T-helper 17 cell (primary cell): Measurements from ENCODE around the gene SKOR1. TPM values are rescaled to one million over a fixed set of nuclear protein-coding genes. Genes with fewer than 3 reads are reported as not detected.
A peak's percentile ranks its signal among the peaks of the same experiment; 100 is the strongest.

Experiments used
- ATAC-seq: fragments of 150-1000 bp; cut with Tn5 transposase; 2 replicates; pipeline ENCODE4 v1.10.0; 2021; ENCODE audit warnings: mild to moderate bottlenecking, moderate library complexity
- DNase-seq, 3 donors: peaks; one replicate each; pipeline versions ENCODE4 v3.0.0 to v3.0.0-alpha.2; 2020 to 2021
- H3K9me3 ChIP-seq: one replicate; pipeline ENCODE4 v1.7.0; 2013; ENCODE audit warnings: low read length, mild to moderate bottlenecking; ENCODE audit not compliant: control insufficient read depth, poor library complexity, severe bottlenecking
- H3K27ac Mint-ChIP-seq: one replicate; pipeline ENCODE4 v1.8.0; 2022; ENCODE audit warnings: mild to moderate bottlenecking, moderate library complexity, mixed read lengths
- H3K27me3 Mint-ChIP-seq: one replicate; pipeline ENCODE4 v1.8.0; 2022; ENCODE audit warnings: mixed read lengths
- H3K36me3 Mint-ChIP-seq: one replicate; pipeline ENCODE4 v1.8.0; 2022; ENCODE audit warnings: low read depth, mixed read lengths
- H3K4me1 Mint-ChIP-seq: one replicate; pipeline ENCODE4 v1.8.0; 2022; ENCODE audit warnings: mild to moderate bottlenecking, mixed read lengths
- H3K4me3 Mint-ChIP-seq: one replicate; pipeline ENCODE4 v1.8.0; 2022; ENCODE audit warnings: mild to moderate bottlenecking, moderate library complexity, mixed read lengths
- total RNA-seq, 4 donors: library from RNA in 2 of 4; stranded (reverse) in 2 of 4; gene quantifications; one replicate each; pipeline ENCODE4 v1.2.3 and lab custom pipeline; 2022 to 2026

Gene SKOR1, protein sequence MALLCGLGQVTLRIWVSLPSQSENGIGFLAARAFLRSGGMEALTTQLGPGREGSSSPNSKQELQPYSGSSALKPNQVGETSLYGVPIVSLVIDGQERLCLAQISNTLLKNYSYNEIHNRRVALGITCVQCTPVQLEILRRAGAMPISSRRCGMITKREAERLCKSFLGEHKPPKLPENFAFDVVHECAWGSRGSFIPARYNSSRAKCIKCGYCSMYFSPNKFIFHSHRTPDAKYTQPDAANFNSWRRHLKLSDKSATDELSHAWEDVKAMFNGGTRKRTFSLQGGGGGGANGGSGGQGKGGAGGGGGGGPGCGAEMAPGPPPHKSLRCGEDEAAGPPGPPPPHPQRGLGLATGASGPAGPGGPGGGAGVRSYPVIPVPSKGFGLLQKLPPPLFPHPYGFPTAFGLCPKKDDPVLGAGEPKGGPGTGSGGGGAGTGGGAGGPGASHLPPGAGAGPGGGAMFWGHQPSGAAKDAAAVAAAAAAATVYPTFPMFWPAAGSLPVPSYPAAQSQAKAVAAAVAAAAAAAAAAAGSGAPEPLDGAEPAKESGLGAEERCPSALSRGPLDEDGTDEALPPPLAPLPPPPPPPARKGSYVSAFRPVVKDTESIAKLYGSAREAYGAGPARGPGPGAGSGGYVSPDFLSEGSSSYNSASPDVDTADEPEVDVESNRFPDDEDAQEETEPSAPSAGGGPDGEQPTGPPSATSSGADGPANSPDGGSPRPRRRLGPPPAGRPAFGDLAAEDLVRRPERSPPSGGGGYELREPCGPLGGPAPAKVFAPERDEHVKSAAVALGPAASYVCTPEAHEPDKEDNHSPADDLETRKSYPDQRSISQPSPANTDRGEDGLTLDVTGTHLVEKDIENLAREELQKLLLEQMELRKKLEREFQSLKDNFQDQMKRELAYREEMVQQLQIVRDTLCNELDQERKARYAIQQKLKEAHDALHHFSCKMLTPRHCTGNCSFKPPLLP
- total RNA-seq (1 to 10 TPM; 2.2 to 2.7 TPM), total RNA-seq (lab: John Stamatoyannopoulos, UW) (0.58 to 1.4 reads per million in 2 donors)

DNA sequence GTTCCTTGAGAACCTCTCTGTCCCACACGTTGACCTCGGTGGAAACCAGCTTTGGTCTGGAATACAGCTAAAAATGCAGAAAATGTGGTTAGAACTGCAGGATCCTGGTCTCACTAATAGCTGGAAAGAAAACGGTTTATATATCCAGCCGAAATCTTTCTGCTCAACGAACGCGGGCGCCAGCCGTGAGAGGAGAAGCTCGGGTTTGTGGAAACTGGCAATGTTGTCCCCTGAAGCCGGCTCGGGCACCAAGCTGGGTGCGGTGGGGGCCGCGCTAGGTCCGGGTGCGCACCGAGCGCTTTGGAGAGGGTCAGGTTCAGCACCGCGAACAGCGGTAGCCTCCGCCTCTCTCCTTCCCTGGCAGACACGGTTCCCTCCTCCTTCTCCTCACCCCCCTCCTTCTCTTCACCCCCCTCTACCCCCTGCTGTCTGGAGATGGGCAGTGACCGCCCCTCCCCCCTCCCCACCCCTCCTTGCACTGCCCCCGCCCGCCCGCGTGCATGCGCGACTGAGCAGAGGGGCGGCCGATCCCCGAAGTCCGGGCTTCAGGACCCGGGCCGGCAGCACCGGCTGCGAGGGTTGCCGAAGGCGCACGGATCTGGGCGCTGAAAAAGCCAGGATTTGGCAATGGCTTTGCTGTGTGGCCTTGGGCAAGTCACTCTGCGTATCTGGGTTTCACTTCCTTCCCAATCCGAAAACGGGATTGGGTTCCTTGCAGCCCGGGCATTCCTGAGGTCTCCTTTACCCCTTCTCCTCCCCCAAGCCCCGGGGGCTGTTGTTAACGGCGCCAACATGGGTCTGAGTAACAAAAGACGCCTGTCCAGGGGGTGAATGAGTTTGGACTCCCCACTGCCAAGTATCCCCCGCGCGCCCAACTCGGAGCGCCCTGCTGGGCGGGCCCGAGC, at the start of gene SKOR1:
TSS of gene SKOR1 (plus strand) at position 534 of the 905 bp plus-strand sequence. CDS start at position 628, 94 bp downstream.
- H3K9me3 ChIP-seq = no peaks in the 10 kb centered on the region

DNA sequence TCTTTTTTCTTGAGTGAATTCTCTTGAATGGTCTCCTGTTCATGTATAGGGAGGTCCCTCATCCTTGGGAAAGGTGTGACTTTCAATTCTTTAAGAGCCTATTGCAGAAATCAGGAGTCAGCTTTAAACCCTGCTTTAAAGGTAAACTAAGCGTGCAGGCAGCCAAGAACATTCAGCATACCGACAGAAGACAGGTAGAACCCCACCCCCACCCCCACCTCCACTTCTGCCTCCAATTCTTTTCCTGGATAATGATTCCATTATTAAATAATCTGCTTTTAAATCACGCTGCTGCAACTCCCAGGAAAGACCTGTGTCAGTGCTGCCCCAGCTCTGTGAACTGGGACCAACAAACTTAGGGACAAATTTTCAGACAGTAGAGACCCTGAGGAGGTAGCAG, 49.3 kb upstream of the SKOR1 start:
- Mint-ChIP-seq H3K4me3 (no peak overlapping the region), H3K27me3 (no peaks in the 10 kb centered on the region), H3K27ac (no peak overlapping the region), H3K4me1 (no peaks in the 10 kb centered on the region), H3K36me3 (peaks cover 8% of the 10 kb centered on the region)
- DNase-seq = no peak
- no peak for ATAC-seq
- H3K9me3 ChIP-seq = no peaks in the 10 kb centered on the region

More for the DNA sequence above, at the start of gene SKOR1:
- ATAC-seq (no peak), DNase-seq (no peak)
- H3K36me3 Mint-ChIP-seq = peaks cover 14% of the 10 kb centered on the region
- H3K27me3 Mint-ChIP-seq = peaks cover 70% of the 10 kb centered on the region
- H3K4me1 Mint-ChIP-seq = peaks cover 43% of the 10 kb centered on the region
- peak within 1 kb of the TSS; percentile 84 for H3K27ac Mint-ChIP-seq
- H3K4me3 Mint-ChIP-seq = peak within 1 kb of the TSS; percentile 85

DNA sequence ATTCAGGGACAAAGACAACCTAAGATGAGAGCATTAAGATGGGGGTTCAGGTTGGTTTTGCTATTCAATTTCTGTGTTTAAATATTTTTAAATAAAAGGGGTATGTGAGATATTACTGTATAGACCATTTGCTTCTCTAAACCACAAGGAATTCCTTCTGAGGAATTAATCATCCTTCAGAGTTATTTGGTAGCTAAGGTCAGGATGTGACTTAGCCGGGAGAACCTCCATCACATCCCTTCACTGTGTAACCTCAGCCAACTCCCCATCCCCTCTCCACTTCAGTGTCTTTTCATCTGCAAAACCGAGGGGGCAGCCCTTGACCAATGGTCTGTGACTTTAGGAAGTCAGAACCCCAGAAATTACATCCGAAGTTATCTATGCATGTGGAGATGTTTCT, 48.7 kb upstream of the SKOR1 start:
- Mint-ChIP-seq H3K4me1 (no peaks in the 10 kb centered on the region), H3K36me3 (peaks cover 8% of the 10 kb centered on the region), H3K27me3 (no peaks in the 10 kb centered on the region), H3K27ac (no peak overlapping the region), H3K4me3 (no peak overlapping the region)
- DNase-seq (no peak), ATAC-seq (no peak)
- no peaks in the 10 kb centered on the region for H3K9me3 ChIP-seq

DNA sequence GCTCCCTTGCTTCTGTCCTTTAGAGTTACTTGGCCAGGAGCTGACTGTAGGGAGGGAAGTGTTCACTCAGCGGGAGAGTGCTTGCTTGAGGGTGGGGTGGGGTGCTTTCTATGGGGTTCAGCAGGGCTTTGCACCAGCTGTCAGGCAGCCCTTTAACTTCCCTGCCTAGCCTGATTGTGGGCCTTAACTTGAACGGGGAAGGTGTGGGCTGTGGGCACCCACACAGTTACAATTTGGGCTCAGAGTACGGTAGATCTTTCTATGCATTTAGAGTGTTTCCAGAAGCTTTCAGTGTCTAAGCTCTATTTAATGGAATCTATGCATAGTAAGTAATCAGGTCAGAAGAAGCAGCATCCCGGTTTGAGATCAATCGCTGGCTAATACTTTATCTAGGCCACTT, 48.2 kb upstream of the SKOR1 start:
- H3K9me3 ChIP-seq = no peaks in the 10 kb centered on the region
- no peaks in the 10 kb centered on the region for H3K27me3 Mint-ChIP-seq
- H3K36me3 Mint-ChIP-seq = peaks cover 8% of the 10 kb centered on the region
- H3K4me3 Mint-ChIP-seq = no peak overlapping the region
- no peak for ATAC-seq
- peaks cover 4% of the 10 kb centered on the region for H3K4me1 Mint-ChIP-seq
- H3K27ac Mint-ChIP-seq = no peak overlapping the region
- DNase-seq = no peak

DNA sequence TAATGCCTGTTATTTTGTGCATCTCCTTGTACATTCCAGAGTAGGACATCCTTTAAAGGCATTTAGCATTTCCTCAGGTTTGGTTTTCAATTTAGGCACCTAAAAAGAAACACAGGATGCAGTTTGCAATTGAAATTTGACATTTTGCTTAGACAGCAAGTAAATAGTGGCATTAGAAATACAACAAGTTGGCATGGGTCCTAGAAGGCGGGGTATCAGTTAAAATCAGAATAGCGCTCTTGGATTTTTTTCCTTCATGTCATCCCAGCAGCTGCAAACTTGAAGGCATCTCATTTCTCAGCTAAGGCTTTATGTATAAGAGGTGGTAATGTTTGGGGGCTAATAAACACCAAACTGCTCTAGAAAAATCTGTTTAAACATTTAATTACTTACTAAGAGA, 47.5 kb upstream of the SKOR1 start:
- Mint-ChIP-seq H3K4me1 (peaks cover 4% of the 10 kb centered on the region), H3K4me3 (no peak overlapping the region), H3K27ac (no peak overlapping the region), H3K27me3 (no peaks in the 10 kb centered on the region), H3K36me3 (peaks cover 8% of the 10 kb centered on the region)
- no peaks in the 10 kb centered on the region for H3K9me3 ChIP-seq
- DNase-seq (no peak), ATAC-seq (no peak)

DNA sequence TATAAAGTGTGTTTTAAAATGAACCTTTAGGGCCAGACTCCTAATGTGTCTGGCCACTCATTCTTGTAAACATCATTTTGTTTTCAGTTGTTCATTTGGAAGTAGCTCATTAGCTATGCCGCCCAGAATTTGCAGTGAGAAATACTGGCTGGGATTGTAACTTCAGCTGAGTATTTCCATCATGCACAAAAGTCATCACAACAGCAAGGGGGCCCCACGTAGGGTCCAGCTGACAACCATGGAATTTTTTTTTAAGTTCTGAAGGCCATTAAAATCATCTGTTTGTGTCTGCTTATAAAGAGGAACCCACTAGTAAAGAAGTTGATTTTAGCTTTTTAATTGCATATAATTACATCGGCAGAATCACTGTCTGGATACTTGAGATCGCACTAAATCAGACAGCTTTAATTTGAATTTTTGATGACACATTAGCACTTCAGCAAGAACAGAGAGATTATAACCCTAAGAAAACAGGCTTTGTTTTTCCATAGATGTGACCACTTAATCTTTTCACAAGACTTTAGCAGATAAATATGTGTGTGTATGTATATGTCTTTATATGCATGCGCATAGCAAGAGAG, 46.3 kb upstream of the SKOR1 start:
- Mint-ChIP-seq H3K4me3 (no peak overlapping the region), H3K4me1 (peaks cover 11% of the 10 kb centered on the region), H3K36me3 (peaks cover 8% of the 10 kb centered on the region), H3K27me3 (no peaks in the 10 kb centered on the region), H3K27ac (no peak overlapping the region)
- DNase-seq = no peak
- no peaks in the 10 kb centered on the region for H3K9me3 ChIP-seq
- no peak for ATAC-seq

DNA sequence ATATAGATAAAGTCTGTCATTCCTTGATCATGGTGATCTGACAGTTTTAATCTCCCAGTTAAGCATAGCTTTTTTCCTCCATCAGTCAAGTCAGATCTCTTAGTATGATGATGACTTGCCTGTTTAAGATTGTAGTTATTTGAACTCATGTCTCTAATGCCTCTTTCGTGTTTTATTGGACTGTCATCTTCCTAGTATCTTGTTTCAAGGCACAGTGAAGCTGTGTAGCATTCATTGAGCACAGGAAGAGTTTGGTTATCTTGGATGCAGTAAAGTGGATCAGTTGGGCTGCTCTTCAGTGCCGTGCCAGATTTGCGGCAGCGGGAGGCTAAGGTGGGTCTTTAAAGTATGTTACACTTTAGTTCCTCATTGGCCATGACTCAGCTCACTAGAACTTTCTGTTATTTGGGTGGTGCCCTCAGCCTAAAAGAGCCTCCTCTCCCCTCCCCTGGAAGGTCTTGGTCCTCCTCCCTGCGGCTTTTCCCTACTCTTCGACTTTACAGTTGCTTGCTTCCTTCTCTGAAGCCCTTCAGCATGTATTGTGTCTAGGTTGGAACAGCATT, 45.7 kb upstream of the SKOR1 start:
- H3K4me1 Mint-ChIP-seq = peaks cover 14% of the 10 kb centered on the region
- no peak overlapping the region for H3K27ac Mint-ChIP-seq
- H3K36me3 Mint-ChIP-seq = peaks cover 8% of the 10 kb centered on the region
- DNase-seq (no peak), ATAC-seq (no peak)
- H3K4me3 Mint-ChIP-seq = no peak overlapping the region
- no peaks in the 10 kb centered on the region for H3K27me3 Mint-ChIP-seq
- no peaks in the 10 kb centered on the region for H3K9me3 ChIP-seq

DNA sequence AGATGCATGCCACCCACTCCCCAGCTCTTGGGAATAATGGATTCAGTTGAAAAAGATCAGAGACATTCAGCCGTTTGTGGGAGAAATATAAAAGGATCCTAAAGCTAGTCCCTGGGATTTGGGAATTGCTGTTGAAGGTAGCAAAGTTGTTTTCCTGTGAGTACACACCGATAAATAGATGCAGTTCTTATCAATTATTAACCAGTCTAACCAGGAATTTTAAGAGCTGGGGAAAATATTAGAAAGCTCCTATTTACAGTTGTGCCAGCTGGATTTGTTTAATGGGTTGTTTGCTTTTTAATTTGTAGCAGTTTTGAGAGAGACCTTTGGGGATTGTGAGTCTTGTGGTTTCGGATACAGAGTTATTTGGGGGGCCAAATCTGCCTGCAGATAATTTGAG, 44.2 kb upstream of the SKOR1 start:
- DNase-seq (no peak), ATAC-seq (no peak)
- Mint-ChIP-seq H3K36me3 (peaks cover 8% of the 10 kb centered on the region), H3K4me1 (peaks cover 24% of the 10 kb centered on the region), H3K27me3 (no peaks in the 10 kb centered on the region), H3K4me3 (no peak overlapping the region), H3K27ac (no peak overlapping the region)
- H3K9me3 ChIP-seq = no peaks in the 10 kb centered on the region

DNA sequence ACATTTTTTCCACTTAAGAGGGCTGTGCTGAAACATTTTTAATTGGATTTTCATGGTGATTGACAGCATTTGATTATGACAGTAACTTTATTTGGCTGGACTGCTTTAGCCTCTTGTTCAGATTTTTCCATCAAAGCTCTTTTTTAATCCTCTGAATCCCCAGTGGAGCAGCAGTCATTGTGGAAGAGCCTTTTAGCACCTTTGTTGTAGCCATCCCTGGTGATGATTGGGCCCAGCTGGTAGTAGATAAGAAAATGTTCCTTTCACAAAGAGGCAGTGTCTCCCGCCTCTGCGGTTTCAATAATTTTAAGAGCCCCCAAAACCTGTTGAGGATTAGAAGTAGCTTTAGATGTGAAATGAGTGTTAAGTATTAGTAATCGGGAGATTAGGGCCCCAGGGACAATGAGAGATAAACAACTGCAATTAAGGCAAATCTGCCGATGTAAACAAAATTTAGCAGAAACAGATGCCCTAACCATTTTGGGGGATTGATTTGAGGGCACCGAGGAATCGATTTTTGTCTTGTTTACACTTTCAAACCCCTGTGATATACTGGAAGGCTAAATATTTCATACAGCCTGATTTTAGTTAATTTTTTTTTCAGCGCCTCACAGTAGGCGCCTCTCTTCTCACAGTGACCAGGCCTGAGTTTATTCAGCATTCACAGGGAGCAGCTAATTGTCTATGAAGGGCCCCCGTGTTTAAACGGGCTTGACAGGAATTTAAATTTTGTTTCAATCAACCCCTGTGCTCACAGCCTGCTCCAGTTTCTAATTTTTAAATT, 43.2 kb upstream of the SKOR1 start:
- Mint-ChIP-seq H3K27ac (no peak overlapping the region), H3K36me3 (peaks cover 4% of the 10 kb centered on the region), H3K27me3 (no peaks in the 10 kb centered on the region), H3K4me3 (no peak overlapping the region), H3K4me1 (peaks cover 24% of the 10 kb centered on the region)
- no peak for ATAC-seq
- no peak for DNase-seq
- H3K9me3 ChIP-seq = no peaks in the 10 kb centered on the region

DNA sequence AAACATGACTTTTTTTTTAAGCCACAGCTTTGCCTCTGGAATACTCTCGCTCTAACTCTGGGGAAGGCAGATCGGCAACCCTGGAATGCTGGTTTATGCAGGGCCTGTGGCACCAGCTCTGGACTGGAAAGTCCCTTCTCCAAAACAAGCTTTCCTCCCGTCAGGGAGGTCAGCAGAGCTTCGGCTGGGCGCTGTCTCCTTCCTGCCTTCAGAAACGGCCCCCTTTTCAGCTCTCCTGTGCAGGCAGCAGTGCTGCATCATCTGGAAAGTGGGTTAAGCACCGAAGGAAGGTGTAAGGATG, 42.7 kb upstream of the SKOR1 start:
- Mint-ChIP-seq H3K4me3 (no peak overlapping the region), H3K27me3 (no peaks in the 10 kb centered on the region), H3K27ac (no peak overlapping the region), H3K4me1 (peaks cover 24% of the 10 kb centered on the region), H3K36me3 (peaks cover 4% of the 10 kb centered on the region)
- ATAC-seq (no peak), DNase-seq (no peak)
- H3K9me3 ChIP-seq = no peaks in the 10 kb centered on the region

DNA sequence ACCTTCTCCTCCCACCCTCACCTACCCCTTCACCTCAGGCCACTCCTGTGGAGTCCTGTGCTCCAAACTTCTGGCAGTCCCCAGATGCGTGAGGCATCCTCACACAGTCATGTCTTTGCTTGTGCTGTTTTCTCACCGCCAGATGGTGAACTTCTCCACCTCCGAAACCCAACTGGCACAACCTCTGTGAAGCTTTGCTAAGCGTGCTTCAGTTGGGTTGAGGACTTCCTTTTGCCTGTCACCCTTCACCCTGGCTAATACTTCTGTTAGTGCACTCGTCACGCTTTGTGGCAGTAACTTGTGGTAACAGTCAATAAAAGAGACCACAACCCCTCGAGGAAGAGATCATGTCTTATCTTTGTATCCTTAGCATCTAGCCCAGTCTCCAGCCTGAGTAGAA, 42.0 kb upstream of the SKOR1 start:
- no peaks in the 10 kb centered on the region for H3K9me3 ChIP-seq
- ATAC-seq (peak; percentile 89), DNase-seq (peak in 1 of 3 donors; percentile 32)
- peaks cover 24% of the 10 kb centered on the region for H3K4me1 Mint-ChIP-seq
- H3K27me3 Mint-ChIP-seq = no peaks in the 10 kb centered on the region
- H3K4me3 Mint-ChIP-seq = peak overlapping the region; percentile 21
- H3K36me3 Mint-ChIP-seq = peaks cover 4% of the 10 kb centered on the region
- H3K27ac Mint-ChIP-seq = peak overlapping the region; percentile 61
